GM12878 (cell line): ENCODE data around the gene MRPS25.
"Not testable (repeated sequence)": the region's sequence is repeated elsewhere in the genome, so short reads cannot be mapped to it uniquely, and the experiment has no call there.

Source experiments
- BHLHE40 ChIP-seq, 2 experiments: fragments of 450-650 bp in 1 of 2; IDR thresholded peaks; 2 replicates each; pipeline ENCODE4 v1.6.1; 2011 to 2017; ENCODE audit warnings: low read depth in 2 of 2, borderline replicate concordance in 1 of 2, improper control_type of control experiment in 1 of 2, low read length in 1 of 2, mild to moderate bottlenecking in 1 of 2
- CTCF ChIP-seq, 3 experiments: IDR thresholded peaks in 2 of 3; conservative IDR thresholded peaks in 1 of 3; 2 replicates each; pipeline ENCODE4 v1.5.1; 2011; ENCODE audit warnings: low read depth in 3 of 3, low read length in 3 of 3, mild to moderate bottlenecking in 3 of 3, control low read depth in 2 of 3, moderate library complexity in 2 of 3, inconsistent platforms in 1 of 3, mixed read lengths in 1 of 3; ENCODE audit not compliant: control insufficient read depth in 2 of 3, insufficient read depth in 1 of 3; ENCODE audit errors: extremely low read depth in 1 of 3
- EED ChIP-seq: sonication (generic); IDR thresholded peaks from 2 replicates; pipeline ENCODE4 v1.6.1; 2016; ENCODE audit warnings: antibody characterized with exemption, low read depth
- EZH2 ChIP-seq: IDR thresholded peaks from 2 replicates; pipeline ENCODE4 v1.6.1; 2012; ENCODE audit warnings: low read depth, mild to moderate bottlenecking, control low read depth, inconsistent platforms, low read length, borderline replicate concordance; ENCODE audit not compliant: control insufficient read depth
- SIN3A ChIP-seq: IDR thresholded peaks from 2 replicates; pipeline ENCODE4 v1.6.1; 2012; ENCODE audit warnings: low read depth, low read length, improper control_type of control experiment
- TAF1 ChIP-seq: IDR thresholded peaks from 2 replicates; pipeline ENCODE4 v1.6.1; 2011; ENCODE audit warnings: mild to moderate bottlenecking, low read depth, low read length, borderline replicate concordance
- TF ChIP-seq, protein P1 (sequence below): fragments of 450-650 bp; IDR thresholded peaks from 2 replicates; pipeline ENCODE4 v1.6.1; 2016; ENCODE audit warnings: mild to moderate bottlenecking, moderate library complexity, borderline replicate concordance

GRCh38 chr3:14999182-14999581, 65.9 kb downstream of the MRPS25 start:
- not testable (repeated sequence) for TF ChIP-seq CTCF (IDR thresholded peaks at IDR 0.05 in 2 of 3, conservative IDR thresholded peaks at IDR 0.05 in 1 of 3; ENCODE audit: control insufficient read depth in 2 of 3, extremely low read depth in 1 of 3, insufficient read depth in 1 of 3, low read depth in 3 of 3, low read length in 3 of 3); SIN3A; EED; EZH2; TAF1; BHLHE40 (IDR thresholded peaks at IDR 0.05; ENCODE audit: borderline replicate concordance in 1 of 2, low read depth in 2 of 2, low read length in 1 of 2)
- TF ChIP-seq, protein P1, sequence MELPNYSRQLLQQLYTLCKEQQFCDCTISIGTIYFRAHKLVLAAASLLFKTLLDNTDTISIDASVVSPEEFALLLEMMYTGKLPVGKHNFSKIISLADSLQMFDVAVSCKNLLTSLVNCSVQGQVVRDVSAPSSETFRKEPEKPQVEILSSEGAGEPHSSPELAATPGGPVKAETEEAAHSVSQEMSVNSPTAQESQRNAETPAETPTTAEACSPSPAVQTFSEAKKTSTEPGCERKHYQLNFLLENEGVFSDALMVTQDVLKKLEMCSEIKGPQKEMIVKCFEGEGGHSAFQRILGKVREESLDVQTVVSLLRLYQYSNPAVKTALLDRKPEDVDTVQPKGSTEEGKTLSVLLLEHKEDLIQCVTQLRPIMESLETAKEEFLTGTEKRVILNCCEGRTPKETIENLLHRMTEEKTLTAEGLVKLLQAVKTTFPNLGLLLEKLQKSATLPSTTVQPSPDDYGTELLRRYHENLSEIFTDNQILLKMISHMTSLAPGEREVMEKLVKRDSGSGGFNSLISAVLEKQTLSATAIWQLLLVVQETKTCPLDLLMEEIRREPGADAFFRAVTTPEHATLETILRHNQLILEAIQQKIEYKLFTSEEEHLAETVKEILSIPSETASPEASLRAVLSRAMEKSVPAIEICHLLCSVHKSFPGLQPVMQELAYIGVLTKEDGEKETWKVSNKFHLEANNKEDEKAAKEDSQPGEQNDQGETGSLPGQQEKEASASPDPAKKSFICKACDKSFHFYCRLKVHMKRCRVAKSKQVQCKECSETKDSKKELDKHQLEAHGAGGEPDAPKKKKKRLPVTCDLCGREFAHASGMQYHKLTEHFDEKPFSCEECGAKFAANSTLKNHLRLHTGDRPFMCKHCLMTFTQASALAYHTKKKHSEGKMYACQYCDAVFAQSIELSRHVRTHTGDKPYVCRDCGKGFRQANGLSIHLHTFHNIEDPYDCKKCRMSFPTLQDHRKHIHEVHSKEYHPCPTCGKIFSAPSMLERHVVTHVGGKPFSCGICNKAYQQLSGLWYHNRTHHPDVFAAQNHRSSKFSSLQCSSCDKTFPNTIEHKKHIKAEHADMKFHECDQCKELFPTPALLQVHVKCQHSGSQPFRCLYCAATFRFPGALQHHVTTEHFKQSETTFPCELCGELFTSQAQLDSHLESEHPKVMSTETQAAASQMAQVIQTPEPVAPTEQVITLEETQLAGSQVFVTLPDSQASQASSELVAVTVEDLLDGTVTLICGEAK = not testable (repeated sequence)
